Dermis microvascular lymphatic vessel endothelial cell (primary cell): ENCODE measurements around the gene CD274. TPM values are rescaled to one million over a fixed set of nuclear protein-coding genes. Genes with fewer than 3 reads are reported as not detected.
A peak's percentile ranks its signal among the peaks of the same experiment; 100 is the strongest.
"Not testable (repeated sequence)": the region's sequence is repeated elsewhere in the genome, so short reads cannot be mapped to it uniquely, and the experiment has no call there.

ENCODE experiments used
- DNase-seq, 2 donors: peaks; one replicate each; pipeline versions ENCODE4 v3.0.0 to v3.0.0-alpha.2; 2010; ENCODE audit warnings: low read depth in 2 of 2
- total RNA-seq: library from RNA; depleted of rRNA; stranded (reverse); fragments of >200 nt; gene quantifications from 2 replicates; pipeline ENCODE4 v1.2.1, GENCODE V29; 2014

Gene CD274
- total RNA-seq: 5.3 and 6.4 TPM in 2 replicates

- peak; percentile 95 to 97 for DNase-seq
These were observed at the start of gene CD274 for GRCh38 chr9:5450359-5451091. TSS of gene CD274 (plus strand) at chr9:5450542. CDS start at chr9:5456114, 5,572 bp downstream.

- DNase-seq: no peak
These were observed 48.1 kb upstream of the CD274 start for GRCh38 chr9:5402217-5402616.

- DNase-seq: no peak
These were observed 41.7 kb upstream of the CD274 start for GRCh38 chr9:5408596-5408995.

GRCh38 chr9:5416953-5417352, 33.4 kb upstream of the CD274 start:
- DNase-seq: no peak

- DNase-seq: no peak
These were observed 31.9 kb upstream of the CD274 start for GRCh38 chr9:5418481-5418880.

GRCh38 chr9:5419987-5420386, 30.4 kb upstream of the CD274 start:
- no peak for DNase-seq

GRCh38 chr9:5421163-5421562, 29.2 kb upstream of the CD274 start:
- no peak for DNase-seq

GRCh38 chr9:5422276-5422675, 28.1 kb upstream of the CD274 start:
- no peak for DNase-seq

- peak; percentile 35 to 42 for DNase-seq
These were observed 25.2 kb upstream of the CD274 start for GRCh38 chr9:5425006-5425628.

- DNase-seq: no peak
These were observed 23.3 kb upstream of the CD274 start for GRCh38 chr9:5427005-5427404.

- DNase-seq: no peak
These were observed 22.2 kb upstream of the CD274 start for GRCh38 chr9:5428172-5428571.

GRCh38 chr9:5428794-5429528, 21.4 kb upstream of the CD274 start:
- DNase-seq: peak in 1 of 2 donors; percentile 25

- DNase-seq: no peak
These were observed 20.3 kb upstream of the CD274 start for GRCh38 chr9:5429873-5430564.

GRCh38 chr9:5430912-5431311, 19.4 kb upstream of the CD274 start:
- DNase-seq: no peak

GRCh38 chr9:5432890-5433289, 17.5 kb upstream of the CD274 start:
- not testable (repeated sequence) for DNase-seq

GRCh38 chr9:5433328-5433727, 17.0 kb upstream of the CD274 start:
- DNase-seq: not testable (repeated sequence)

GRCh38 chr9:5433841-5434810, 16.2 kb upstream of the CD274 start:
- DNase-seq: not testable (repeated sequence)

- DNase-seq: peak in 1 of 2 donors; percentile 26
These were observed 14.4 kb upstream of the CD274 start for GRCh38 chr9:5435912-5436311.

GRCh38 chr9:5436441-5436840, 13.9 kb upstream of the CD274 start:
- DNase-seq: no peak
